ENCODE measurements around the gene SSC5D.

Gene SSC5D

GRCh38 chr19:55454787-55455243 is 33.4 kb upstream of the SSC5D start:
- no peak for DNase-seq (ENCODE audit: extremely low read depth in 1 of 2, low read depth in 1 of 2)

DNA sequence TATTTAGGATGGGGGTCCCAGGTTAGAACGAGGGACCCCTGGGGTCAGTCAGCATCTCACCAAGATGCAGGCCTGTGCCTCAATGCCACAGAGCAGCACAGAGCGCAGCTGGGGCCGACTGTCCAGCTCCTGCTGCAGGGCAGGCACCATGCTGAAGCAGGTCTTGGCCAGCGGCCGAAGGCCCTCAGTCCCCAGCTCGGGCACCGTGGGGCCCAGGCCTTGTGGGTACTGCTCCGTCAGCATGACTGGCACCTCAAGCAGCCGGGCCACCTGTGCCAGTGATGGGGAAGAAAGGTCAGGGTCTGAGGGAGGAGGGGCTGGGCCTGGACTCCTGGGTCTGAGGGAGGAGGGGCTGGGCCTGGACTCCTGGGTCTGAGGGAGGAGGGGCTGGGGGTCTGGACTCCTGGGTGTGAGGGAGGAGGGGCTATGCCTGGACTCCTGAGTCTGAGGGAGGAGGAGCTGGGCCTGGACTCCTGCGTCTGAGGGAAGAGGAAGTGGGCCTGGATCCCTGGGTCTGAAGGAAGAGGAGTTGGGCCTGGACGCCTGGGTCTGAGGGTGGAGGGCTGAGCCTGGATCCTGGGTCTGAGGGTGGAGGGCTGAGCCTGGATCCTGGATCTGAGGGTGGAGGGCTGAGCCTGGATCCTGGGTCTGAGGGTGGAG is 32.5 kb upstream of the SSC5D start:
- no peak for DNase-seq (ENCODE audit: extremely low read depth in 1 of 2, low read depth in 1 of 2)

GRCh38 chr19:55456347-55456746 is 31.9 kb upstream of the SSC5D start:
- DNase-seq (ENCODE audit: extremely low read depth in 1 of 2, low read depth in 1 of 2): no peak

- no peak for DNase-seq (ENCODE audit: extremely low read depth in 1 of 2, low read depth in 1 of 2)
Observed at GRCh38 chr19:55457683-55458457, 30.4 kb upstream of the SSC5D start.

GRCh38 chr19:55459551-55459949 is 28.7 kb upstream of the SSC5D start:
- no peak for DNase-seq (ENCODE audit: extremely low read depth in 1 of 2, low read depth in 1 of 2)

- DNase-seq (ENCODE audit: extremely low read depth in 1 of 2, low read depth in 1 of 2): no peak
Observed at GRCh38 chr19:55459950-55460657, 28.1 kb upstream of the SSC5D start.

- no peak for DNase-seq (ENCODE audit: extremely low read depth in 1 of 2, low read depth in 1 of 2)
Observed at GRCh38 chr19:55460670-55461258, 27.5 kb upstream of the SSC5D start.

DNA sequence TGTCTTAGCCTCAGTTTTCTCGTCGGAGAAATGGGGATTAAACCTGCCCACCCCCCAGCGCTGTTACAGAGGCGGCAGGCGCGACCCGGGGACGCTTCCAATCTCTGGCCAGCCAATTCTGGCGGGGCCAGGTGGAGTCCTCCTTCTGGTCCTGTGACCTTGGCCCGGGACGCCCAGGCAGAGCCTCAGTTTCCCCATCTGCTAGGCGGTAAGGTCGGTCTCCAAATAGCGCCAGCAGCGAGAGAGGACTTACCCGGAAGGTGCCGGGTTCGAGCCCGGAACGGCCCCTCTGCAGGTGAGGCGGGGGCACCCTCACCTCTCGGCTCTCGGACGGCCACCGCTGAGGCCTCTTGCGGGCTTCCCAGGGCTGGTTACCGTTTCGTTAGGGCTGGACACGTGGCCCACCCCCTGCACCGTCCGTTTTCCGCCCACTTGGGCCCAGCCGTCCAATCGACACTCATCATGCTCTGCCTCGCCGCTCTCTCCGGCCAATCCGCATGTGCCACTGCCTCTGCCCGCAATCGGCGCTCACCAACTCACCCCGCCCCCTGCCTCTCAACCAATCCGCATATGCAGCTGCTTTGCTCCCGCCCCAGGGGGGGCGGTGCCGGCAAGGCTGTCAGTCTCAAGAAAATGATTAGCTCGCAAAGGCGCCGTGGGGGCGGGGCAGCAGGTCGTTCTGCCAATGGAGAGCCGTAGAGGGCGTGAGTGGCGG is 26.8 kb upstream of the SSC5D start, which contains the start of gene ISOC2:
ISOC2 (minus strand) TSS at position 384 of the 715 bp plus-strand sequence. CDS start 5,156 bp downstream, outside the sequence.
- peak; percentile 100 for DNase-seq (ENCODE audit: extremely low read depth in 1 of 2, low read depth in 1 of 2)

DNA sequence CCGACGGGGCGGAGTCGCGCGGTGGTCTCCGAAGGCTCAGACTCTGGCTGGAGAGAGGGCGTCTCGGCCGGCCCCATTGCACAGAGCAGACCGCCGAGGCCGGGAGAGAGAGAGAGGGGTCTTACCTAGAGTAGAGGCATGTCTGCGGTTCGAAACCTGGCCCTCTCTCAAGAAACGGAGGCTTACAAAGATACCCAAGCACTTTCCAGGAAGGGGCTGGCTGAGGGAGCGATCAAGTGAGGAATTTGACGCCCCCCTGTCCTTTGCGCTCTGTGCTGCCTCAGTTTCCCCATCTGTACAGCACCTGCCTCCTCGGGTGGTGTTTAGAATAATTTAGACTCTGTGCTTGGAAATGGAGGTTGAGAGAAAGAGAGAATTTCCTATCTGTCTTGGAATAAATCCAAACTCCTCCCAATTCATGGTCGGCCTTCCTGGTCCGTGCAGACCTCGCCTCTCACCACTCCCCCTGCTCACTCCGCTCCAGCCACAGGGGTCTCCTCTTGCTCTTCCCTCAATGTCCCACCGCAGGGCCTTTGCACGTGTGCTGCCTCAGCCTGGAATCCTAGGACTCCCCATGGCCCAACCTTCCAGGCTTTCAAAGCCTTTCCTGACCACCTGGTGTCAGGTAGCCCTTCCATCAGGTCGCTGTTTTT is 26.1 kb upstream of the SSC5D start:
- no peak for DNase-seq (ENCODE audit: extremely low read depth in 1 of 2, low read depth in 1 of 2)

GRCh38 chr19:55462722-55463121 is 25.5 kb upstream of the SSC5D start:
- DNase-seq (ENCODE audit: extremely low read depth in 1 of 2, low read depth in 1 of 2): no peak

GRCh38 chr19:55463583-55464031 is 24.6 kb upstream of the SSC5D start:
- no peak for DNase-seq (ENCODE audit: extremely low read depth in 1 of 2, low read depth in 1 of 2)

DNA sequence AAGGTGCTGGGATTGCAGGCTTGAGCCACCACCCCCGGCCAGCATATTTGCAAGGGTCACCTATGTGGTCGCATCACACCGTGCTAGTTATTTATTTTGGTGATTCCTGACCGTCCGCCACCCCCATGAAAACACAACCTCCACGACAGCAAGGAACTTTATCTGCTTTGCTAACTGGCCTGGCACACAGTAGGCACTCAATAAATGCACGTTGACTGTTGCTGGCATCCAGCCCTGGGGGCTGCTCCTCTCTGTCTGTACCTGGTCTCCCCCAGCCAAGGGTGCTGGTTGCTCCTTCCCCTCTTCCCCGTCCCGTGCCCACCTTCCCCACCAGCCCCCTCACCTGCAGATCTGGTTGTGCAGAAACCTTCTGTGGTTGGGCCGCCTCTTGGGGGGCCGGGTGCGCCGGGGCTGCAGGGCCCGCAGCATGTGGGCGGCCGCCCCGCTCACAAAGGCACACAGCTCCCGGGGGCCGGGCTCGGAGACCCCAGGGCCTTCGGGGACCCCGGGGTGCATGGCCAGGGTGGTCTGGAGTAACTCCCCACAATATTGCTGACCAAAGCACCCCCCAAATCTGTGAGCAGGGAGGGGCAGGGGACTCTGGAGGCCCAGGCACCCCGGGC is 24.1 kb upstream of the SSC5D start:
- DNase-seq (ENCODE audit: extremely low read depth in 1 of 2, low read depth in 1 of 2): no peak

DNA sequence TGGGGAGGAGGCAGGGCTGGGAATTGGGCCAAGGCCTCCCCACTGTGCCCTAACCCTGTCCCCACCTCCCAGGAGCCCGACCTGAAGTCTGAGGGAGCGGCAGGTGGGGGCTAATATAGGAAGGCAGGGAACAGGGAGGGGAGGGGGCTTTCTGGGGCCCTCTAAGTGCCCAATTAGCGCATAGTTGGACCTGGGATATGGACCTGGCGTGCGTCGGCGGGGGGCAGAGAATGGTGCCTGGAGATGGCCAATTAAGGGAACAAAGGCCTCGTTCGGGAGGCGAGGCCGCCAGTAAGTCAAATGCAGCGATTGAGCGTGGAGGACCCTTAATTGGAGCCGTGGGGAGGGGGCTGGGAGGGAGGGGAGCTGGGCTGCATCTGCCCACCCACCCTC is 23.6 kb upstream of the SSC5D start, which contains the start of gene C19orf85:
C19orf85 (minus strand) TSS at position 90 of the 393 bp plus-strand sequence. CDS start 197 bp downstream, outside the sequence.
- no peak for DNase-seq (ENCODE audit: extremely low read depth in 1 of 2, low read depth in 1 of 2)

DNA sequence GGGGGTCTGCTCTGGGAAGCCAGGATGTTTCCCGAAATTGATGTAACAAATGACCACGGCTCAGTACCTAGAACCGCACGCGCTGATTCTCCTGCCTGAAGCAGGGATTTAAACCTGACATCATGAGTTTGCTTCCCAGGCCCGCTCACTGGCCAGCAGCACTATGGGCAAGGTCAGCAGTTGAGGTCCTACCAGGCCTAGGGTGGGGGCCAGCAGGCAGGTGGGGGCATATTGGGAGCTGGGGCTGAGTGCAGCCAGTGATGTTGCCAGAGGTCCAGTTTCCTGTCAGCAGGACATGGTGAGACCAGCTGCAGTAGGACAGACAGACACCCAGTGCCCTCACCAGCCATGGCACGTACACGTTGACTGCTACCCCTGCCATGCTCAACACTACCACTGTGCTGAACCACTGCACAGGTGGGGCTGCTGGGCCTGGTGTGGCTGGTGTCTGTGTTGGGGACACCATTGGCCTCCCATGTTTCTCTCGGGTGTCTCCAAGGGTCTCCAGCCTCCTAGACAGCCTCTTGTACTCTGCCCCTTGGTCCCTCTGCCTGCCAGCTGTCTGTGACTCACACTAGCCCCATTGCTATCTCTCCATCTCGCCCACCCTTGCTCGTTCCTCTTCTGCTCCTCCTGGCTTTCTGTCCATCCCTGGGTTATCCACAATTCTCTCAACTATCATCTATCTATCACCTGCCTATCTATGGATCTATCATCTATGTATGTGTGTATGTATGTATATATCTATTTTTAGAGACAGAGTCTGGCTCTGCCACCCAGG is 22.6 kb upstream of the SSC5D start:
- no peak for DNase-seq (ENCODE audit: extremely low read depth in 1 of 2, low read depth in 1 of 2)

DNA sequence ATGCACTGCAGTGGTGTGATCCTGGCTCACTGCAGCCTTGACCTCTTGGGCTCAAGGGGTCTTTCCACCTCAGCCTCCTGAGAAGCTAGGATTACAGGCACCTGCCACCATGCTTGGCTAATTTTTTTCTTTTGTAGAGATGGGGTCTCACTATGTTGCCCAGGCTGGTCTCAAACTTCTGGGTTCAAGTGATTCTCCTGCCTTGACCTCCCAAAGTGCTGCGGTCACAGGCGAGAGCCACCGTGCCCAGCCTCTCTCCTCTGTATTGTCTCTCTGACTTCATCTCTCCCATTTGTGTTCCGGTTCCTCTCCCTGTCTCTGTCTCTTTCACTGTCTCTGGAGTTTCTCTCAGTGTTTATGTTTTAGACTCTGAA is 22.0 kb upstream of the SSC5D start:
- DNase-seq (ENCODE audit: extremely low read depth in 1 of 2, low read depth in 1 of 2): no peak

GRCh38 chr19:55467236-55468053 is 20.8 kb upstream of the SSC5D start:
- DNase-seq (ENCODE audit: extremely low read depth in 1 of 2, low read depth in 1 of 2): peak in 1 of 2 donors; percentile 65

- no peak for DNase-seq (ENCODE audit: extremely low read depth in 1 of 2, low read depth in 1 of 2)
Observed at GRCh38 chr19:55468054-55468393, 20.2 kb upstream of the SSC5D start.

GRCh38 chr19:55471266-55471665 is 17.0 kb upstream of the SSC5D start:
- no peak for DNase-seq (ENCODE audit: extremely low read depth in 1 of 2, low read depth in 1 of 2)
